Embryonic facial prominence (tissue), 1 donor: Measurements from ENCODE around the gene AP1M1.
"Not testable (repeated sequence)": the region's sequence is repeated elsewhere in the genome, so short reads cannot be mapped to it uniquely, and the experiment has no call there.

Experiments used
- DNase-seq: peaks from one replicate; pipeline ENCODE4 v3.0.0-alpha.2; 2016; ENCODE audit errors: extremely low spot score

The AP1M1 gene

DNA sequence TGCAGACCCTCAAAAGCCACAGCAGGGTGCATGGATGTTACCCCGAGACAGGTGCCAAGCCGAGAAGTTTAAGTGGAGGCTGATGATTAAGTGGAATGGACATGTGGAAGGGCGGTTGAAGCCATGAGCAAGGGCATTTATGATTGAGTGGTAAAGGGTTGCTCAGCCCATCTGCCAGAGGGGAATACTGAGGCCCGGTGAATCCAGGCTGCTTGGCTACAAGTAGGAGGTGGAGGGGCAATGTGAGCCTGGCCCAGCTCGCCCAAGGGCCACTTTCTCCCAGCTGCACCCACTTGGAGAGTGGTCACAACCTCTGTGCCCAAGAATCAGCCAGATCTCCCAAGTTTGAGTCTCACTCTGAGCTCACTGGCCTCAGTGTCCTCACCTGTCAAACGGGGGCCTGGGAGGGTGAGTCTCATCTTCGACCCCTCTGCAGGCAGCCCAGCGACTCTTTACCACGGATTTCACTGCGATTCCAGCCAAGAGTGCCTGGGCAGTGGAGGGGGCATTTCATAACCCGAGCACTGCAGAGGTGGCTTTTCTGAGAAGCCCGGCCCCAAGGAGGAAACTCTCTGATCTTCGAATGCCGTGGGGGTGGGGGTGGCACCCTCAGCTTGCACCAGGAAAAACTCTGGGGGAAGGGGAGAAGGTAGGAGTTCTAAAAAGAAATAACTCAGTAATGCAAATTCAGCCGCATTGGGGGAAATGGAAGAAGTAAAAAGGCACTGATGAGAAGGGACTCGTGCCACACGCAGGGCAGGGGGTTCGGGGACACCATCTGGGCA lies 64.1 kb downstream of the AP1M1 start:
- no peak for DNase-seq

DNA sequence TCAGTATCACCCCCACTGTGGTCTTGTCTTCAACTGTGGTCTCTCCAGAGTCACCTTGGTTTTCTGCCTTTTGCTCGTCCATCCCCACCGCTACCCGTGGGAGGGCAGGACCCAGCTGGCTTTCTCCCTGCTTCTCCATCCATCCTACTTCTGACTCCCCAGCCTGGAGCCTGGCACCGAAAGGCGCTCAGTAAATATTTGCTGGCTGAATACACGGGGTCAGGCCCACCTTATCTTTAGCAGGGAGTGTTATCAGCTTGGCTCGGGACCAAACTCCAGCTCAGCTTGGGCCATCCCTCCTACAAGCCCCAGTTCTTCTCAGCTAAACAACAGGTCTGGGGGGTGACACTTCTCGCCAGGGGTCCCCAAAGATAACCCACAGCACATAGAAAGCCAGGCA lies 64.9 kb downstream of the AP1M1 start:
- DNase-seq = no peak

DNA sequence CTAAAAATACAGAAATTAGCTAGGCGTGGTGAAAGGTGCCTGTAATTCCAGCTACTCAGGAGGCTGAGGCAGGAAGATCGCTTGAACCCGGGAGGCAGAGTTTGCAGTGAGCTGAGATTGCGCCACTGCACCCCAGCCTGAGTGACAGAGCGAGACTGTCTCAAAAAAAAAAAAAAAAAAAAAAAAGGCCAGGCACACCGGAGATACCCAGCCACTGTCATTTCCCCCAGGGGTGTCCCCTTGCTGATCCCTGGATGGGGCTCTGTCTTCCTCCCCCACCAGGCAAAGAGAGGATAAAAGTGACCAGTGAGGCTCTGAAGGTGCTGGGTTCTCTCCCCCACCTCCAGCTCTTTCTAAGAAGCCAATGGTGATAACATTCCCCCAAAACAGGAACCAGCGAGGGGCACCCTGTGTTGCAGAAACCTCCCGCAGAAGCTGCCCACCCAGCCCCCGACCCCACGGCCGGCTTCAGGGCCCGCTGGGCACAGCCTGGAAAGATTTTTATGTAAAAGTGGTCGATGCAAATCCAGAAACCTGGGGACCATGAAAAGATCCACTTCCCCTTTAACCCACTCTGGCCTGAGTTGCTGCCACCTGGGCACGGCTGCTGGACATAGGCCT lies 65.5 kb downstream of the AP1M1 start:
- DNase-seq = no peak

DNA sequence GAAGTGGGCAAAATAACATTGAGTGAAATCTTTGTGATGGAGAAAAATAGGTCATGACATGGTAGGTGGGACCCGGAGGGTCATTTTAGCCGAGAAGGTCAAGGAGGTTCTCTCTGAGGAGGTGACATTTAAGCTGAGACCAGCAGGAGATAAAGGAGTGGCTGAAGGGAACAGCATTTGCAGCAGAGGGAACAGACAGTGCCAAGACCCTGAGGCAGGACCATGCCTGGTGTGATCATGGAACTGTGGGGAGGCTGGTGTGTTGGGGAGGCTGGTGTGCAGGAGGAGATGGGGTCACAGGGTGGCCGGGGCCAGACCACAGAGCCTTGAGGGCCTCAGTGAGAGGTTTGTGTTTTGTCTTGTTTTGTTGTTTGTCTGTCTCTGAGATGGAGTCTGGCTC lies 67.5 kb downstream of the AP1M1 start:
- DNase-seq = no peak

- no peak for DNase-seq
Observed at GRCh38 chr19:16265890-16266585, 68.3 kb downstream of the AP1M1 start.

- no peak for DNase-seq
Observed at GRCh38 chr19:16266586-16266942, 68.9 kb downstream of the AP1M1 start.

DNA sequence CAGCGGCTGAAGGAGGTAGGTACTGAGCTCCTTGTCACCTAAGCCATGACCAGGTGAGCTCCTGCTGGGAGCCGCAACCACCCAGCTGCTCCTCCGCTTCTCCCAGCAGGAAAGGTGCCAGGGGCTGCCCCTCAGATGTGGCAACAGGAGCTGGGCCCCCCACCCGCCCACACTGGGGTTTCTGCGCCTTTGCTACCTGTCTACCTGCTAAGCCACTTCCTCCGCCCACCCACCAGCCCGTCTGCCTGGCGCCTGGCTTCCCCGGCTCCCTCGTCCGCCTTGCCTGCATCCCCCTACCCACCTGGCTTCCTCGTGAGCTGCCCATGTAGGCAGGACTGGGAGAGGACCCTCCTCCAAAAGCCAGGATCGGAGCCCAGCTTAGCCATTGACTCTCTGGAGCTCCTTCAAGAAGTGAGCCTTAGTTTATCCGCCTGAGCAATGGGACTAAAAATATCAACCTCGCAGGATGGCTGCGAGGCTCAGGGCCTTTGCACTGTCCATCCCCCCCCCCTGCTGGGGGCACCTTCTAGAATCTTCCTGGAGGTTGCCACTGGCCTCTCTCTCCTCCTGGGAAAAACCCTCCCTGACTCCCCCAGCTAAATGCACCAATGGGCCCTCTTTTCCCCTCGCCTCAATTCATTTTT lies 71.1 kb downstream of the AP1M1 start:
- no peak for DNase-seq

DNA sequence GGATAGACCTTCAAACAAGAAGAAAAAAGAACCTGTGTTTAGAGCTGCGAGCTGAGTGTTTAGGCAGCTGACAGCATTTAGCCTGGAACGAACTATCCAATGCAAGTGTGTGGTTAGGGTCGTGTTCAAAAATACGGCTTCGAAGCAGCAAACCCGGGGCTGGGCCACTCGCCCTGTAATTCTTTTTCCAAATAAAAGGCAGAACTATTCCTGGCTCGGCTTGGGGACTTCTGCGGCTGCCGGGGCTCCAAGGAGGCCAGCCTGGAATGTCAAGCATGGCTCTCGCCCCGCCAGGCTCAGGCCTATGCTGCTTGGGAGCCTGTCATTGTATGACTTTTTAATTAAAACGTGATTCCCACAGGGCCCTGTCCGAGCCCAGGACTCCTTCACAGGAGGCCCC lies 75.2 kb downstream of the AP1M1 start:
- DNase-seq = peak; percentile 85

- DNase-seq = no peak
Observed at GRCh38 chr19:16274447-16274846, 76.7 kb downstream of the AP1M1 start.

DNA sequence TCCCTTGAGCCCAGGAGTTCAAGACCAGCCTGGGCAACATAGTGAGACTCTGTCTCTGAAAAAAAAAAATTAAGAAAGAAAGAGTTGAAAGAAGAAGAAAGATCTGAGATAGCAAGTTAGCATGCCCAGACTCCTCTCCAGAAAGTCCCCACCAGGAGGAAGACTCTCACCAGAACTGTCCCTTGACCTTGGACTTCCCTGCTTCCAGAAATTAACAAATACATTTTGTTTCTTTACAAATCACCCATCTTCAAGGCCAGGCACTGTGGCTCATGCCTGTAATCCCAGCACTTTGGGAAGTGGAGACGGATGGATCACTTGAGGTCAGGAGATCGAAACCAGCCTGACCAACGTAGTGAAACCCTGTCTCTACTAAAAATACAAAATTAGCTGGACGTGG lies 82.6 kb downstream of the AP1M1 start:
- DNase-seq = no peak

- DNase-seq = no peak
Observed at GRCh38 chr19:16281743-16282142, 84.0 kb downstream of the AP1M1 start.

DNA sequence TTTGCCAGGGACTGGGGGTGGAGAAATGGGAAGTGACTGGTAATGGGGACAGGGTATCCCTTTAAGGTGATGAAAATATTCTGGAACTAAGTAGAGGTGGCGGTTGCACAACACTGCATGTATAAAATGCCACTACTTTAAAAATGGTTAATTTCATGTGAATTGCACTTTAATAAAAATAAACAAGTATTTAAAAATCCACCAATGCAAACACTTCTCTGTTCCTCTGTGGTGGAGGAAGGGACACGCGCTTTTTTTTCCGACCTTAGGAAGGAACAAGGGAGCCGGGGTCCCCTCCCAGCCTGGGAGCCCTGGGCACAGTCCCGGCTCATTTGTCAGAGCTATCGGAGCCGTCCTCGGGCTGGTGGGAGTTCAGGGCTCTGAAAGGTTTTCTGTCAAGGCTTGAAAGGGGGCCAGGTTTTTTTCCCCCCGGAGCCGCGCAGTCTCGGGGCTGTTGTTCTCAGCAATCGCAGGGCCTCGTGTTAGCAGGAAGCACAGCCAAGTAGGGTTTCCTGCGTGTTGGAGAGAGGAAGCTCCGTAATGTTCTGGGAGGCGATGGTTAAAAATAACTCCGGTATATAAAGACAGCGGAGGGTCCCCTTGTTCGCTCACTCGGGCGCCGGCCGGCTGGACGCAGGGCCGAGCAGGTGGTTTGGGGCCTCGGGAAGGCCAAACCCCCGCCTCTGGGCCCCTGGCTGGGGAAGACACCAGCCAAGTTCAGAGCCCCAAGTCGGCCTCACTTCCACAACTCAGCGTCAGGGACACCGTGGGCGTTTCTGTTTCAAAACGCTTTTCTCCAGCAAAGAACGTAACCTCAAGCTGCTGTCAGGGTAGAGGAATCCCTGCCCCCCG lies 85.7 kb downstream of the AP1M1 start:
- peak; percentile 84 for DNase-seq

GRCh38 chr19:16284505-16284904 lies 86.8 kb downstream of the AP1M1 start:
- no peak for DNase-seq

- not testable (repeated sequence) for DNase-seq
Observed at GRCh38 chr19:16285079-16285478, 87.4 kb downstream of the AP1M1 start.

DNA sequence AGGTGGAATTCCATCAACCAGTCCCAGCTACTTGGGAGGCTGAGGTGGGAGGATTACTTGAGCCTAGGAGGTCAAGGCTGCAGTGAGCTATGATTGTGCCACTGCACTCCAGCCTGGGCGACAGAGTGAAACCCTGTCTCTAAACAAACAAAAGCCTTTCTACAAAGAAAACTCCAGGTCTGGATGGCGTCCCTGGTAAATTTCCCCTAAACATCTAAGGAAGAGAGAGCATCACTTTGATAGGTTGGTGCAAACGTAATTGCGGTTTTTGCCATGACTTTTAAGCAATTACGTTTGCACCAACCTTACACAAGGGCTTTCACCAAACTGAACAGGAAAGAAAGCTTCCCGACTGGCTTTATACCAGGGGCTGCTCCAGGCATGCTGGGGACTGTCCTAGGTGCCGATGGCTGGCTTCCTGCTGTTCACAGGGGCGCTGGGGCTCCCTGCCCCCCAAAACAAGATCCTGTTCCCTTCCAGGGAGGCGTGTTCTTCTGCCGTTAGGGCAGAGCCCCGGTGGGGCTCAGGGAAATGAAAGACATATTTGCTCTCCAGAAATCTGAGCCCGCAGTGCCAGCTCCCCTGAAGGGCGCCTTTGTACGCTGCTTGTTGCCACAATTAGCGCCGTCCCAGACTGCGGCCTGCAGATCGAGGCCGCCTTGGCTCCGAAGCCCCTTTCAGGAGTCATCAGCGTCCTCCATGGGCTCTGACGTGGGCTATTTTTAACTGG lies 88.2 kb downstream of the AP1M1 start:
- peak; percentile 59 for DNase-seq

DNA sequence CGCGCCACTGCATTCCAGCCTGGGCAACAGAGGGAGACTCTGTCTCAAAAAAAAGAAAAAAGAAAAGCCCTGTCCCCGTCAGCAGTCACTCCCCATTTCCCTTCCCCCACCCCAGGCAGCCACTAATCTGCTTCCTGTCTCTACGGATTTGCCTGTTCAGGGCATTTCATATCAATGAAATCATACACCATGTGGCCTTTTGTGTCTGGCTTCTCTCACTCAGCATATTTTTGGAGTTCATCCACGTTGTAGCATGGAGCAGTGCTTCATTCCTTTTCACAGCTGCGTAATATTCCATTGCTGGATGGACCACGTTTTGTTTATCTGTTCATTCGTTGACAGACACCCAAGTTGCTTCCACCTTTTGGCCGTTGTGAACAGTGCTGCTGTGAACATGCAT lies 90.8 kb downstream of the AP1M1 start:
- DNase-seq = no peak

DNA sequence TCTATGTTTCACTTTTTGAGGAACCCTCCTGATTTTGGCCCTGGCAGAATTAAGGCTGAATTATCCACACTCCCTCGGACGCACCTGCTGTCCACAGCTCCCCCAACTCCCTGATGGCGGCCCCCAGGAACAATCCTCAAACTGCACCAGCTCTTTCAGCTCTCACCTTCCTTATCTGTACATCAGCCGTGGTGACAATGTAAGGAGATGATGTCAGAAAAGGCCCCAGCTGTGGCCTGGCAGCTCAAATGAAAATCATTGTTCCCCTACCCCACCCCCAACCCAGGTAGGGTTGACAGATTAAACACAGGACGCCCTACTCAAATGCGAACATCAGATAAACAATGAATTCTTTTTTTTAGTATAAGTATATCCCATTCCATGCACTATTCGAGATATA lies 91.9 kb downstream of the AP1M1 start:
- no peak for DNase-seq

DNA sequence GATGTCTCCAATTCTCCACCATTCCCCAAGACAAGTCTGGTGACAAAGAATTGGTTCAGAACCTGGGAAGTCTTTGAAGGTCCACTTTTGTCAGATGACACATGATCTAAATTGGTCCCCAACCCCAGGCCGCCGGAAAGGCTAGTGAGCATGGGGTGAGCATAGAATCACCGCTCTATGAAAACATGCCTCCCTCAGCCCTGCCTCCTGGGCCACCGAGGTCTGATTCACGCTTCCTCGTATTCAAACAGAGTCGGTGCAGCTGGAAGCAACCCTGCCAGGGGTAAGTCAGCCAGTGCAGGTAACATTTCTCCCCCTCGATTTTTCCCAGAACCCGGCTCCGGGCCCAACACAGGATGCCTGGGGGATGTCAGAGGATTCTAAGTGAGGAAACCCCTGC lies 93.0 kb downstream of the AP1M1 start:
- no peak for DNase-seq

DNA sequence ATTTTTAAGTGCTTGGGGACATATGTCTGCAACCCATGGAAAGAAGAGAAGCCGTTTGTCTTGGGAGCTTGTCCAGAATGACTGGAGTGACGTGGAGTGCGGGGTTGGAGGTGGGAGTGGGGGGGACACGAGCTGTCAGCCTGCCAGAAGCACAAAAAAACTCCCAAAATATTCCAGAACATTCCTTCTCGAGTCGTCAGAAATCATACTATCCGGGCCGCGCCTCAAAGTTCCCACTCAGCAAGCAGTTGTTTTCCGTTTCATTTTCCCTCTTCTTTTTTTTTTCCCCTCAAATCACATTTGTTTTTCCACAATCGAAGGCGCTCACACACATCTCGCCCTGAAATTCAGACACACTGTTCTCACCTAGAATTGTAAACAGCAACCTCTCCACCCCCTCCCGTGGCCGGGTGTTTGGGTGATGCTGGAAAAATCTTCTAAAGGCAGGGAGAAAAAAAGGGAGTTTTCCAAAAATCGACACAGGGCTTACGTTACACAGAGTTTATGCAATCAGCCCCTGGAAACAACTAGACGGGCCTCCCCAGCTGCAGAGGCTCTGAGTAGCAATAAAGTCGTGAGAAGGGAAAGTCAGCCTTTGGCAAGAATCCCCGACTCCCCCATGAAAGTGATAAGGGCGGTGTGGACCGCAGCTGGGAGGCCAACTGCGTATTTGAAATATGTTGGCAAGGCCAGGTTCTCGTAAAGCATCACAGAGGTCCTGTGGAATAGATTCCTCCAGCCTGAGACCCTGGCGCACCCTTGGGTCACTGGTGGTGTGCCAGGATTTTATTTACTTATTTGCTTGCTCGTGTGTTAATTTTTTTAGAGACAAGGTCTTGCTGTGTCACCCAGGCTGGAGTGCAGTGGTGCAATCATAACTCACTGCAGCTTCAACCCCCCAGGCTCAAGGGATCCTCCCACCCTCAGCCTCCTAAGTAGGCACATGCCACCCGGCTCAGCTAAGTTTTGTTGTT lies 95.7 kb downstream of the AP1M1 start:
- DNase-seq = peak; percentile 88

DNA sequence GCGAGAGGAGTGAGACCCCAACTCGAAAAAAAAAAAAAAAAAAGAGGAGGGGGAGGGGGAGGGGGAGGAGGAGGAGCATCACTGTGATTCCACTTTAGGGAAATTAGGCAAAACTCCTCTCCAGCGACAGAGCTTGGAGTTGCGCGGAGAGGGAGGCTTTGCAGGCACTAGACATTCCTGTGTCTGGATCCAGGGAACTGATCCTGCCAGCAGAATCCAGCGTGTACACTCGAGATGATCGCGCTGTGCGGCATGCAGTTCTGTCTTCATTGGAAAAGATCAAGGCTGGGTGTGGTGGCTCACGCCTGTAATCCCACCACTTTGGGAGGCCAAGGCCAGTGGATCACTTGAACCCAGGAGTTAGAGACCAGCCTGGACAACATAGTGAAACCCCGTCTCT lies 97.3 kb downstream of the AP1M1 start:
- no peak for DNase-seq
